Fibroblast of villous mesenchyme (primary cell): ENCODE data around the gene THSD4. TPM values are rescaled to one million over a fixed set of nuclear protein-coding genes. Genes with fewer than 3 reads are reported as not detected.

Source experiments
- DNase-seq: peaks from one replicate; pipeline ENCODE4 v3.0.0-alpha.2; 2010; ENCODE audit warnings: low read depth
- H3K4me3 ChIP-seq: 2 replicates; pipeline ENCODE4 v1.5.1; 2011; ENCODE audit warnings: low read depth, mild to moderate bottlenecking, low read length
- CTCF ChIP-seq: IDR thresholded peaks from 2 replicates; pipeline ENCODE4 v1.5.1; 2012; ENCODE audit warnings: low read depth, mild to moderate bottlenecking, low read length; ENCODE audit not compliant: insufficient read depth
- total RNA-seq: library from RNA; depleted of rRNA; stranded (reverse); fragments of >200 nt; gene quantifications from 2 replicates; pipeline ENCODE4 v1.2.3, GENCODE V29; 2012

Gene THSD4
- total RNA-seq, 1 donor: 76.4 TPM

GRCh38 chr15:71811036-71811736 is 695.9 kb downstream of the THSD4 start:
- no peak for DNase-seq
- no peak for TF ChIP-seq CTCF
- H3K4me3 ChIP-seq: no peak overlapping the region

GRCh38 chr15:71811752-71812735 is 696.8 kb downstream of the THSD4 start:
- DNase-seq: no peak
- no peak for TF ChIP-seq CTCF
- no peak overlapping the region for H3K4me3 ChIP-seq

GRCh38 chr15:71812966-71813722 is 697.9 kb downstream of the THSD4 start:
- DNase-seq: no peak
- TF ChIP-seq CTCF: no peak
- no peak overlapping the region for H3K4me3 ChIP-seq

GRCh38 chr15:71813723-71814470 is 698.6 kb downstream of the THSD4 start:
- TF ChIP-seq CTCF: no peak
- DNase-seq: no peak
- H3K4me3 ChIP-seq: no peak overlapping the region

GRCh38 chr15:71815301-71815700 is 700.0 kb downstream of the THSD4 start:
- no peak for DNase-seq
- no peak overlapping the region for H3K4me3 ChIP-seq
- no peak for TF ChIP-seq CTCF

GRCh38 chr15:71817351-71817750 is 702.1 kb downstream of the THSD4 start:
- no peak overlapping the region for H3K4me3 ChIP-seq
- DNase-seq: no peak
- TF ChIP-seq CTCF: no peak
